GM15510 (cell line): ENCODE measurements around the gene NUP188.

ENCODE experiments used
- POLR2A ChIP-seq: IDR thresholded peaks from 3 replicates; pipeline ENCODE4 v1.6.1; 2011; ENCODE audit warnings: borderline replicate concordance; ENCODE audit not compliant: insufficient read length; ENCODE audit errors: extremely low read depth

NUP188 gene, protein sequence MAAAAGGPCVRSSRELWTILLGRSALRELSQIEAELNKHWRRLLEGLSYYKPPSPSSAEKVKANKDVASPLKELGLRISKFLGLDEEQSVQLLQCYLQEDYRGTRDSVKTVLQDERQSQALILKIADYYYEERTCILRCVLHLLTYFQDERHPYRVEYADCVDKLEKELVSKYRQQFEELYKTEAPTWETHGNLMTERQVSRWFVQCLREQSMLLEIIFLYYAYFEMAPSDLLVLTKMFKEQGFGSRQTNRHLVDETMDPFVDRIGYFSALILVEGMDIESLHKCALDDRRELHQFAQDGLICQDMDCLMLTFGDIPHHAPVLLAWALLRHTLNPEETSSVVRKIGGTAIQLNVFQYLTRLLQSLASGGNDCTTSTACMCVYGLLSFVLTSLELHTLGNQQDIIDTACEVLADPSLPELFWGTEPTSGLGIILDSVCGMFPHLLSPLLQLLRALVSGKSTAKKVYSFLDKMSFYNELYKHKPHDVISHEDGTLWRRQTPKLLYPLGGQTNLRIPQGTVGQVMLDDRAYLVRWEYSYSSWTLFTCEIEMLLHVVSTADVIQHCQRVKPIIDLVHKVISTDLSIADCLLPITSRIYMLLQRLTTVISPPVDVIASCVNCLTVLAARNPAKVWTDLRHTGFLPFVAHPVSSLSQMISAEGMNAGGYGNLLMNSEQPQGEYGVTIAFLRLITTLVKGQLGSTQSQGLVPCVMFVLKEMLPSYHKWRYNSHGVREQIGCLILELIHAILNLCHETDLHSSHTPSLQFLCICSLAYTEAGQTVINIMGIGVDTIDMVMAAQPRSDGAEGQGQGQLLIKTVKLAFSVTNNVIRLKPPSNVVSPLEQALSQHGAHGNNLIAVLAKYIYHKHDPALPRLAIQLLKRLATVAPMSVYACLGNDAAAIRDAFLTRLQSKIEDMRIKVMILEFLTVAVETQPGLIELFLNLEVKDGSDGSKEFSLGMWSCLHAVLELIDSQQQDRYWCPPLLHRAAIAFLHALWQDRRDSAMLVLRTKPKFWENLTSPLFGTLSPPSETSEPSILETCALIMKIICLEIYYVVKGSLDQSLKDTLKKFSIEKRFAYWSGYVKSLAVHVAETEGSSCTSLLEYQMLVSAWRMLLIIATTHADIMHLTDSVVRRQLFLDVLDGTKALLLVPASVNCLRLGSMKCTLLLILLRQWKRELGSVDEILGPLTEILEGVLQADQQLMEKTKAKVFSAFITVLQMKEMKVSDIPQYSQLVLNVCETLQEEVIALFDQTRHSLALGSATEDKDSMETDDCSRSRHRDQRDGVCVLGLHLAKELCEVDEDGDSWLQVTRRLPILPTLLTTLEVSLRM (N-terminal part only)

DNA sequence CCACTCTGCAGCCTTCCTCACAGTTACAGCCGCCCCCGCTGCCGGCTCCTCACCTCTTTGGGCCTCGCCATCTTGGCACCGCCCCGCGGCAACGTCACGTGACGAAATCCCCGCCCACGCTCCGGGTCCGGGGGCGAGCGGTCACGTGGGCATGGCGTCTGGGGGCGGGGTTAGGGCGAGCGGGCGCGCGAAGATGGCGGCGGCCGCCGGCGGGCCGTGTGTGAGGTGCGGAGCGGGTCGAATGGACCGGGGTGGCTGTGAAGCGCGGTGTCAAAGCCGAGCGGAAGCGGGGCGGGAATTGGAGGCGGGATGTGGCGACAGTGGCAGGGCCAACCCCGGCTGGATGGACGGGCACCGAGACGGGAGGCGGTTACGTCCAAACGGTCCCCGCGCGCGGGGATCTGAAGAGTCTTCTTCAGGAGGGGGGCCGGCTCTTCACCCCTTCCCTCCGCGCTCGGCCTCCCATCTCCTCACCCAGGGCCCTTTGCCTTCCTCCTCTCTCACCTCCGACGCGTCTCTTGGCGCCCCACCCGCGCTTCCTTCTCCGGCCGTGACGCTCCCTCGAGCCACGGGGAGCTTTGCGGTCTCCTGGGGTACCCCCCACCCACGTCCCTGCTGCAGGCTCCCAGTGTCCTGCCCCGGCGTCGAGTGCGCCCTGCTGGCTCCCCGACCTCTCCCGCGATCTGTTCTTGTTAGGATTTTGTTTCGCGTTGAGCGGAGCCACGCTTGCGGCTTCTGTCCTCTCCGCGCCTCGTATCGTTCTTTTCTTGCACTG lies at the start of gene NUP188, which contains the start of gene DOLK:
Gene NUP188, plus strand, starts transcription at position 173 of the 775 bp plus-strand sequence. Its CDS starts 21 bp downstream, at position 194.
Gene DOLK, minus strand, starts transcription at position 77 of the 775 bp plus-strand sequence. CDS start 300 bp downstream, outside the sequence.
- peak; percentile 98 for TF ChIP-seq POLR2A

DNA sequence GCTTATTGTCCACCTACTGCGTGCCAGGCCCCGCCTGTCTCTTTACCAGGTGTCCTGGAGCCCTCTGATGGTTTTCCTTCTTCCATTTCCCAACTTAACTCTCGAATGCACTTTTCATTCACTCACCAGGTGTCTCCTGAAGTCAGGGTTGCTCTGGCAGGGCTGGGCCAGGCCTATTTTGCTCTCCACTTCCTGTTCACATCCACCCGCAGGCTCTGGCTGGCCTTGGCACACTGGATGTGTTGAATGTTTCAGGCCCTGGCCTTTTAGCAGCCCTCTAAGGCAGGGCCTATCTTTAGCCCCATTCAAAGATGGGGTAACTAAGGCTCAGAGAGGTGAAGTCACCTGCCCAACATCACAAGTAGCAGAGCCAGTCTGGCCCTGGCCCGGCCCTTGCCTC lies 49.1 kb upstream of the NUP188 start:
- TF ChIP-seq POLR2A: no peak

DNA sequence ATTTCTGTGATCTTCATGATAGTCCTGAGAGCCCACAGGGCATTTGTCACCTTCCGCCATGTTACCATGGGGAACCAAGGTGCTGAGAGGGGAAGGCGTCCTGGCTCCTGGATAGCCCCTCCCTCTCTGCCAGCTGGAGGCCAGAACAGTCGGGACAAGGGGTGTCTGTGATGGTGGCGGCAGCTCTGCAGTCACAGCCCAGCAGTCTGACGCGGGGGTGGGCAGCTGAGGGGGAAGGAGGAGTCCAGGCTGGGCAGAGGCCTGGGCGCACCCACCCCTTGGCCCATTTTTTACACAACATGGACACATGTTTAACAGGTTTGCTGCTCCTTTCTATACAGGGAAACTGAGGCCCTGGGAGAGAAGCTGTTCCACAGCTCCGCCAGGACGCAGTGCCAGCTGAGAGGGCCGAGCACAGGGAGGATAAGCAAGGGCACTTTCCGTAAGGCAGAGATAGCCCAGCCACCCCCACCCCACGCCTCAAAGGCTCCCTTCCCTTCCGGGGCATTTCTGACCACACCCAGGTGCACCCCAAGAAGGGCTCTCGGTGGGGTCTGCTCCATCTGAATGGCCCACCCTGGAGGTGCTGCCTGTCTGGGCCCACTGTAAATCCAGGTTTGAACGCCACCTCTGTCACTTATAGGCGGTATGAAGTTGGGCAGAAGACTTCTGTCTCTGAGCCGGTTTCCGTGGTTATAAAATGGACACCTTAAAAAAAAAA lies 48.5 kb upstream of the NUP188 start:
- TF ChIP-seq POLR2A: no peak

DNA sequence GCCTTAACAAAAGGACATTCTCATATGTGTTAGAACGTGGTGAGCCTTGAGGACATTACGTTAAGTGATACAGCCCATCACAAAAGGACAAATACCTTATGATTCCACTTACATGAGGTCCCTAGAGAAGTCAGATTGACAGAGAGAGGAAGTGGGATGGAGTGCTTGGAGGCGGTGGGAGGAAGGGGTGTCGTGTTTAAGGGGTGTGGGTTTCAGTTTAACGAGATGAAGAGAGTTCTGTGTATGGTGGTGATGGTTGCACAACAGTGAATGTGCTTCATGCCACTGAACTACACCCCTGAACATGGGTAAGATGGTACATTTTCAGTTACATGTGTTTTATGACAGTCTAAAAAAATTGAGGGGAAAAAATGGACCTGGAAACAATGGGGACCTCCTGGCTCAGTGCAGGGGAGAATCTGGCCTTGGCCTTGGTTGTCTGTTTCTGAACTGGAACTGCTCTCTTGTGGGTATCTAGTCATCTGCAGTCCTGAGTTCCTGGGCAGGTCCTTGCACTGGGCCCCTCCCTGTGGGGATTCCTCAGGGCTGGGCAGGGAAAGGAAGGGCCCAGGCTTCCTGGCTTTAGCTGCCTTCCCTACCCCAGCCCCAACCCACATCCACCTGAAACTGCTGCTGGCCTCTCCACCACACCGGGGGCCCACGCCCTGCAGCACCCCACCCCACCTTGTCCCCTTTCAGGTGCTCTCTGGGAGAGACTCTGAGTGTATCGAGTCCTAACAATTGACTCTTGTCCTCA lies 47.8 kb upstream of the NUP188 start:
- no peak for TF ChIP-seq POLR2A

DNA sequence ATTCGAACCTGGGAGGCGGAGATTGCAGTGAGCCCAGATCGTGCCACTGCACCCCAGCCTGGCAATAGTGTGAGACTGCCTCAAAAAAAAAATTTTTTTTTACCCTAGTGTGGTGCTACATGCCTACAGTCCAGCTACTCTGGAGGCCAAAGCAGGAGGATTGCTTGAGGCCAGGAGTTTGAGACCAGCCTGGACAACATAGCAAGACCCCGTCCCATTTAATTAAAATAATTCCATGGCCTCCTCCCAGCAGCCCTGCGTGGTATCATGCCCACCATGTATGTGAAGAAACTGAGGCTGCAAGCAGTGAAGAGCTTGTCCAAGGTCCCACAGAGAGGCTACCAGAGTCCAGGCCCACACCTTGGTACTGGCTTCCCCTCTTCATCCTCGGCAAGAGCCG lies 46.1 kb upstream of the NUP188 start:
- TF ChIP-seq POLR2A: no peak

DNA sequence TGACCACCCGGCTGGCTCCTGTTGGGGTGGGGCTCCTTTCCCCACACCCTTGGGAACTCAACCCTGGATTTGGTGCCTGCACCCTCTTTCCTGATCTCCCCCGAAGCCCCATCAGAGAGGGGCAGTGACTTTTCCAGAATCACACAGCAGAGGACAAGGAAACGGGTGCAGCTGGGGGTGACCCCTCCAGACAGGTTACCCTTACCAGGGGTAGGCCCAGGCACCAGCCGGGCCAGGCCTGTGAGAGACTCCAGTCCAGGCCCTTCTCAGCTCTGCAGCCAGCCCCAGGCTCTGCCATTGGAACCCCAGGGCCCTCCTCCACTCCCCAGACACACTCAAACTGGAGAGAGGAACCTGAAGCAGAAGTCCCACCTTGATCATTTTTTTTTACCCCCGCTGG lies 45.7 kb upstream of the NUP188 start:
- TF ChIP-seq POLR2A: no peak

DNA sequence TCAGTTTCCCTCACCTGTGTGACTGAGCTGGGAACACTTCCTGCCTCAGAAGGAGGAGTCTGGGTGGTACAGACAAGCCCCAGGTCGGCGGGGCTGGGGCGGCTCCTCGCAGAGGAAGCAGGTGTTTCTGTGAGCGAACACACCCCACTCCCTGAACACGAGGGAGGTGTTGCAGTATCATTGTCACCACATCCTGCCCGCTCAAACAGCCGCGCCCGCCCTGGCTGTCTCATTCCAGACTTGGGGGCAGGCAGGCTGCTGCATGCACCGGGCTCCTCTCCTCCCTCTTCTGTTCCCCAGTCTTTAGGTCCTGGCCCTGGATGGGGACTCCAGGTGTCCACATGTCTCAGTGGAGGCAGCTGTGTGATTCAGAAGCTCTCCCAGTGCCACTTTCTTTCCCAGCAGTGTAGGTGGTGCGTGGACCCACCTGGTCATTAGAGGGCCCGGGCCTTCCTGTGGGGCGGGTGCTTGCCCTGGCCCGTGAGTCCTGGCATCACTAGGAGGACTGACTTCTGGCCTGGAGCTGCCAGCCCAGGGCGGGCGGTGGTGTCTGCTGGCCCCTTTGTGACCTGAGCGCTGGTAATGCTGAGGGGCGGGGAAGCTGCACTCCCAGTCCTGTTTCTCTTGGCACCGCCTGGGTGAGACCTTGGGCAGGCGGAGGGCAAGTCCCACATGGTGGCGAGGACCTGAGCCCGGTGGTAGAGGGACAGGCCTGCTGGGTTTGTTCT lies 45.0 kb upstream of the NUP188 start:
- TF ChIP-seq POLR2A: peak; percentile 36

DNA sequence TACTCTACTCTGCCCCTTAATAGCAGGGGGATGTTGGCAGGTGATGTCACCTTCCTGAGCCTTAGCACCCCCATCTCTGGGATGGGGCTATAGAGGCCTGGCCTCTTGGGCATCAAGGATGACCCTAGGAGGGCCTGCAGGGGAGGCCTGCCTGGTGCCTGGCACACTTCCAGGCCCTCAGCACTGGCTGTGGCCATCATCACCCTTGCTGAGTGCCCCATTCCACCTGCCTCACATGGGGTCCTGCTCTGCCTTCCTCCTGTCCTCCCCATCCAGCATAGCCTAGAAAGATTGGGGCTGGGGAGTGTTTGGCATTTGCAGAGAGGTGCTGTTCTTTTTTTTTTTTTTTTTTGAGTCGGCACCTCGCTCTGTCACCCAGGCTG lies 44.4 kb upstream of the NUP188 start:
- TF ChIP-seq POLR2A: no peak

DNA sequence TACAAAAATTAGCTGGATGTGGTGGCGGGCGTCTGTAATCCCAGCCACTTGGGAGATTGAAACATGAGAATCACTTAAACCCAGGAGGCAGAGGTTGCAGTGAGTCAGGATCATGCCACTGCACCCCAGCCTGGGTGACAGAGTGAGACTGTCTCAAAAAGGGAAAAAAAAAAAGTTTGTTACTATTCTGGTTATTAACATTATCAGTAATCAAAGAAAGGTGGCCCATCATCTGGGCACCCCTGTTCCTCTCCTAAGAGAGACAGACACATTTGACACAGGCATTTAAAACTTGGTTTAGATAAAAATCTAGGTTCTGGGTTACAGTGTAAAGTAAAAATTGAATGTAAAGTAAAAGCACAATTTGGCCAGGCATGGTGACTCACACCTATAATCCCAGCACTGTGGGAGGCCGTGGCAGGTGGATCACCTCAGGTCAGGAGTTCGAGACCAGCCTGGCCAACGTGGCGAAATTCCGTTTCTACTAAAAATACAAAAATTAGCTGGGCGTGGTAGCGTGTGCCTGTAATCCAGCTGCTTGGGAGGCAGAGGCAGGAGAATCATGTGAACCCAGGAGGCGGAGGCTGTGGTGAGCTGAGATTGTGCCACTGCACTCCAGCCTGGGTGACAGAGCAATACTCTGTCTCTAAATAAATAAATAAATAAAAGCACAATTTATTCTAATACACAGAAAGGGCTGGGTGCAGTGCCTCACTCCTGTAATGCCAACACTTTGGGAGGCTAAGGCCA lies 43.5 kb upstream of the NUP188 start:
- TF ChIP-seq POLR2A: no peak

DNA sequence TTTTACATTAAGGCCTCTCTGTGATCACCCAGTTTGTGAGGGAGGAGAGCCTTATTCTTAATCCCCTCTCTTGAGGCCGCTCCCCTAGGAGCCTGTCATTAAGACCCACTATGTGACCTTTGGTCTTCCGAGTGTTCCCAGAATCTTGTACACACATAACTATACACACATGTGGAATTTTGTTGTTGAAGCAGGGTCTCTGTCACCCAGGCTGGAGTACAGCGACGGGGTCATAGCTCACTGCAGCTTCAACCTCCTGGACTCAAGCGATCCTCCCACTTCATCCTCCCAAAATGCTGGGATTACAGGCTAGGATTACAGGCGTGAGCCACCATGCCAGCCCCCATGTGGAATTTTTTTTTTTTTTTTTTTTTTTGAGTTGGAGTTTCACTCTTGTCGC lies 41.5 kb upstream of the NUP188 start:
- TF ChIP-seq POLR2A: no peak

DNA sequence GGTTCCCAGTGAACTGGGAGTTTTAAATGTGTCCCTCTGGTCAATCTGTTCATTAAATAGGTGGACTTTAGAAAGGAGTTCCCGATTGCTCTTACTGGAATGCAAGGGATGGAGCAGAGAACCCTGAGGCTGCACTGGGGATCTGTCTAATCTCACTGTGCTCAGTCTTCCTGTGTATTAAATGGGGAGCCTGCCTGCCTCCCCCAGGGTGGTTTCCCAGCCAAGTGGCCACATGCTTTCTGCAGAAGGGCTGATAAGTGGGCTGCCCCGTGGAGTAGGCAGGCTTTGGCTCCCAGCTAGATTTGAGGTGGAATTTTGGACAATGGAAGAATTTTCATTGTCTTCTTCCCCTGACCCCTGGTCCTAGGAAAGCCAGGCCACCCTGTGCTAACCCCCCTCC lies 40.8 kb upstream of the NUP188 start:
- no peak for TF ChIP-seq POLR2A
